CD14-positive monocyte (primary cell): ENCODE data around the gene HDAC4. TPM values are rescaled to one million over a fixed set of nuclear protein-coding genes. Genes with fewer than 3 reads are reported as not detected.
A peak's percentile ranks its signal among the peaks of the same experiment; 100 is the strongest.

Source experiments
- DNase-seq, 3 donors: peaks; one replicate each; pipeline ENCODE4 v3.0.0-alpha.2; 2011 to 2022
- H2AFZ ChIP-seq: 2 replicates; pipeline ENCODE4 v1.6.0; 2012; ENCODE audit warnings: mild to moderate bottlenecking, low read depth, low read length, inconsistent platforms; ENCODE audit not compliant: insufficient read depth, poor library complexity, severe bottlenecking
- H3K27ac ChIP-seq, 2 donors: 1 replicate in 1 of 2; 2 replicates in 1 of 2; pipeline ENCODE4 v1.5.1; 2012 to 2013; ENCODE audit warnings: low read length in 2 of 2, control low read depth in 1 of 2, inconsistent platforms in 1 of 2, low read depth in 1 of 2, mild to moderate bottlenecking in 1 of 2
- H3K27me3 ChIP-seq, 2 donors: one replicate each; pipeline versions ENCODE4 v1.6.0 to v1.6.1; 2011 to 2013; ENCODE audit warnings: low read length in 2 of 2; ENCODE audit not compliant: control insufficient read depth in 2 of 2, insufficient read depth in 2 of 2
- H3K36me3 ChIP-seq, 2 donors: replicated peaks in 1 of 2; 1 replicate in 1 of 2; 2 replicates in 1 of 2; pipeline versions ENCODE4 v1.5.1 to v1.6.1; 2012 to 2013; ENCODE audit warnings: low read length in 2 of 2, control low read depth in 1 of 2, inconsistent platforms in 1 of 2, mild to moderate bottlenecking in 1 of 2; ENCODE audit not compliant: insufficient read depth in 2 of 2, control insufficient read depth in 1 of 2
- H3K4me1 ChIP-seq, 2 donors: 1 replicate in 1 of 2; 2 replicates in 1 of 2; pipeline versions ENCODE4 v1.5.1 to v1.6.1; 2012 to 2013; ENCODE audit warnings: low read length in 2 of 2, control low read depth in 1 of 2, inconsistent platforms in 1 of 2, mild to moderate bottlenecking in 1 of 2, moderate library complexity in 1 of 2; ENCODE audit not compliant: insufficient read depth in 2 of 2, control insufficient read depth in 1 of 2
- H3K4me2 ChIP-seq: replicated peaks from 2 replicates; pipeline ENCODE3; 2012; ENCODE audit warnings: low read length, moderate library complexity, mild to moderate bottlenecking; ENCODE audit not compliant: poor library complexity, severe bottlenecking; ENCODE audit errors: extremely low read depth
- H3K4me3 ChIP-seq, 3 experiments: fragments of 200-600 bp in 1 of 3; sonication (generic) in 1 of 3; replicated peaks in 1 of 3; 1 replicate in 2 of 3; 2 replicates in 1 of 3; pipeline ENCODE4 v1.5.1; 2011 to 2013; ENCODE audit warnings: low read length in 3 of 3, mild to moderate bottlenecking in 3 of 3, control low read depth in 2 of 3, low read depth in 2 of 3, inconsistent platforms in 1 of 3, moderate library complexity in 1 of 3
- H3K79me2 ChIP-seq: 2 replicates; pipeline ENCODE4 v1.6.0; 2012; ENCODE audit warnings: mild to moderate bottlenecking, control low read depth, inconsistent platforms, low read length, moderate library complexity; ENCODE audit not compliant: insufficient read depth
- H3K9ac ChIP-seq: 2 replicates; pipeline ENCODE4 v1.6.0; 2017; ENCODE audit warnings: low read length, mild to moderate bottlenecking; ENCODE audit not compliant: insufficient read depth, poor library complexity, severe bottlenecking
- H3K9me3 ChIP-seq, 2 donors: replicated peaks in 1 of 2; 1 replicate in 1 of 2; 2 replicates in 1 of 2; pipeline versions ENCODE4 v1.5.1 to v1.6.1; 2012 to 2013; ENCODE audit warnings: low read length in 2 of 2, control low read depth in 1 of 2; ENCODE audit not compliant: control insufficient read depth in 1 of 2, insufficient read depth in 1 of 2
- H4K20me1 ChIP-seq: 2 replicates; pipeline ENCODE4 v1.6.0; 2012; ENCODE audit warnings: mild to moderate bottlenecking, low read length, control low read depth, moderate library complexity; ENCODE audit not compliant: insufficient read depth
- H3K27ac Mint-ChIP-seq, 7 donors: one replicate each; pipeline ENCODE4 v1.8.0; 2020; ENCODE audit warnings: mild to moderate bottlenecking in 7 of 7, mixed read lengths in 7 of 7, moderate library complexity in 6 of 7, inconsistent platforms in 2 of 7
- H3K27me3 Mint-ChIP-seq, 3 donors: one replicate each; pipeline ENCODE4 v1.8.0; 2021 to 2022; ENCODE audit warnings: low read depth in 3 of 3, mild to moderate bottlenecking in 3 of 3, mixed read lengths in 3 of 3, moderate library complexity in 3 of 3, inconsistent platforms in 1 of 3
- H3K36me3 Mint-ChIP-seq, 2 donors: one replicate each; pipeline ENCODE4 v1.8.0; 2020; ENCODE audit warnings: mixed read lengths in 2 of 2, inconsistent platforms in 1 of 2, mild to moderate bottlenecking in 1 of 2
- H3K4me1 Mint-ChIP-seq: one replicate; pipeline ENCODE4 v1.8.0; 2020; ENCODE audit warnings: mild to moderate bottlenecking, mixed read lengths
- H3K4me3 Mint-ChIP-seq, 2 donors: one replicate each; pipeline ENCODE4 v1.8.0; 2020; ENCODE audit warnings: mild to moderate bottlenecking in 2 of 2, mixed read lengths in 2 of 2, moderate library complexity in 1 of 2
- H3K9me3 Mint-ChIP-seq, 7 donors: one replicate each; pipeline ENCODE4 v1.8.0; 2020 to 2022; ENCODE audit warnings: mixed read lengths in 7 of 7, mild to moderate bottlenecking in 6 of 7, moderate library complexity in 6 of 7, inconsistent platforms in 2 of 7
- WGBS: methylation state at CpG from one replicate; pipeline ENCODE4 v1.1.5; 2013; ENCODE audit warnings: missing lambda C conversion rate; ENCODE audit not compliant: insufficient coverage; 5-methylcytosine and 5-hydroxymethylcytosine counted together
- intact Hi-C, 2 donors: fragments of 100-400 bp; cut with micrococcal nuclease; formaldehyde crosslinking; loops; one replicate each; pipeline versions ENCODE4 v1.15.0 to v1.15.1; 2023
- polyA plus RNA-seq, 3 donors: library from polyadenylated mRNA; depleted of rRNA in 1 of 3; unstranded in 2 of 3; stranded (reverse) in 1 of 3; fragments of 300-500 nt in 2 of 3; fragments of >200 nt in 1 of 3; fragmentation: Illumina TruSeq in 2 of 3; gene quantifications; 1 replicate in 2 of 3; 2 replicates in 1 of 3; pipeline ENCODE4 v1.2.3, GENCODE V29; 2012 to 2021
- TF ChIP-seq, protein P1 (sequence below): fragments of 200-600 bp; IDR thresholded peaks from one replicate; pipeline ENCODE4 v1.8.0; 2022; ENCODE audit warnings: antibody characterized with exemption, mild to moderate bottlenecking

HDAC4 gene
- polyA plus RNA-seq, 3 donors: 3.3 to 23.0 (median 4.5) TPM

DNA sequence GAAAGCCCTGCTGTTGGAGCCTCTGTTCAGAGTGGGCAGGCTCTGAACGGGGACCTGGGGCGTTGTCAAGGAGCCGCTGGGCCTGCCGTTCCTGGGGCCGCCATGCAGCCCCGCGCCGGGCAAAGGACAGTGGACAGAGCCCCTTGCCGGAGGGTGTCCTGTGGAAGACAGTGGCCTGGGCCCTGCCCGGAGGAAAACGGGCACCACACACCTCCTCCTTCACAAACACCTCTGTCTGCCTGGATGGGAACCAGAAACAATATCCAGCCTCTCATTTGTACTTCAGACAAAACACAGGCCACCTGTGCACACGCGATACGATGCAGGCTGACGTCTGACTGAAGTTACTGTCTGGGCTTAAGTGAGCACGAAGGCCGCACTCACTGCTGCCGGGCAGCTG is 319.2 kb downstream of the HDAC4 start:
- WGBS: 96% methylated on average over 18 of the region's 18 CpGs
- Mint-ChIP-seq H3K9me3 (peaks cover 0 to 3% (median 0%) of the 10 kb centered on the region in 7 donors), H3K36me3 (peaks cover 88 to 94% of the 10 kb centered on the region in 2 donors), H3K27me3 (peaks cover 0 to 1% (median 0%) of the 10 kb centered on the region in 3 donors), H3K4me1 (no peaks in the 10 kb centered on the region), H3K4me3 (no peak overlapping the region), H3K27ac (no peak overlapping the region)
- TF ChIP-seq, protein P1, sequence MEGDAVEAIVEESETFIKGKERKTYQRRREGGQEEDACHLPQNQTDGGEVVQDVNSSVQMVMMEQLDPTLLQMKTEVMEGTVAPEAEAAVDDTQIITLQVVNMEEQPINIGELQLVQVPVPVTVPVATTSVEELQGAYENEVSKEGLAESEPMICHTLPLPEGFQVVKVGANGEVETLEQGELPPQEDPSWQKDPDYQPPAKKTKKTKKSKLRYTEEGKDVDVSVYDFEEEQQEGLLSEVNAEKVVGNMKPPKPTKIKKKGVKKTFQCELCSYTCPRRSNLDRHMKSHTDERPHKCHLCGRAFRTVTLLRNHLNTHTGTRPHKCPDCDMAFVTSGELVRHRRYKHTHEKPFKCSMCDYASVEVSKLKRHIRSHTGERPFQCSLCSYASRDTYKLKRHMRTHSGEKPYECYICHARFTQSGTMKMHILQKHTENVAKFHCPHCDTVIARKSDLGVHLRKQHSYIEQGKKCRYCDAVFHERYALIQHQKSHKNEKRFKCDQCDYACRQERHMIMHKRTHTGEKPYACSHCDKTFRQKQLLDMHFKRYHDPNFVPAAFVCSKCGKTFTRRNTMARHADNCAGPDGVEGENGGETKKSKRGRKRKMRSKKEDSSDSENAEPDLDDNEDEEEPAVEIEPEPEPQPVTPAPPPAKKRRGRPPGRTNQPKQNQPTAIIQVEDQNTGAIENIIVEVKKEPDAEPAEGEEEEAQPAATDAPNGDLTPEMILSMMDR: no peak
- Histone ChIP-seq H3K9ac (no peak overlapping the region), H3K4me1 (no peaks in the 10 kb centered on the region), H3K9me3 (no peaks in the 10 kb centered on the region), H3K27me3 (no peaks in the 10 kb centered on the region), H3K79me2 (no peaks in the 10 kb centered on the region), H3K27ac (no peak overlapping the region), H4K20me1 (peaks cover 50% of the 10 kb centered on the region), H2AFZ (no peak overlapping the region), H3K4me2 (no peak overlapping the region), H3K4me3 (no peak overlapping the region), H3K36me3 (peaks cover 92 to 97% of the 10 kb centered on the region in 2 donors)
- intact Hi-C loops: no loop called here
- no peak for DNase-seq

DNA sequence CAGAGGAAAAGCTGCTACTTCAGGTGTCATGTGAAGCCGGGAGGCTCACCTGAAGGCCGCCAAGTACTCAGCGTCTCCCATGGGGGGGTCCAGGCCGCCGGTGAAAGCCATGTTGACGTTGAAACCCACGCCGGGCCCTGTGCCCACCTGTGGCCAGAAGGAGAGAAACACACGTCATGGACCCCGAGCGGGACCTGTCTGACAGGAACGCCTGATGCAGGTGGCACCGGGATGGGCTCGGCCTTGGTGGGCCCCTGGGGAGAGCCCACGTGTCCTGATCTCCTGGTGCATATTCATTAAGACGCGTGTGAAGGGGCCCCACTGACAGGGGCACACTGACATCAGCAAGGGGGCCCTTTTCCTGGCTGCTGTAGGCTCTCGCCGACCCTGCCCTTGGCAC is 319.8 kb downstream of the HDAC4 start:
- Histone ChIP-seq H3K4me3 (no peak overlapping the region), H4K20me1 (peaks cover 56% of the 10 kb centered on the region), H3K4me1 (no peaks in the 10 kb centered on the region), H2AFZ (no peak overlapping the region), H3K27ac (no peak overlapping the region), H3K9ac (no peak overlapping the region), H3K9me3 (no peaks in the 10 kb centered on the region), H3K4me2 (no peak overlapping the region), H3K79me2 (no peaks in the 10 kb centered on the region), H3K36me3 (peaks cover 96 to 97% of the 10 kb centered on the region in 2 donors), H3K27me3 (no peaks in the 10 kb centered on the region)
- no peak overlapping the region for H3K4me3 Mint-ChIP-seq
- intact Hi-C loops: no loop called here
- H3K36me3 Mint-ChIP-seq: peaks cover 89 to 95% of the 10 kb centered on the region in 2 donors
- DNase-seq: no peak
- peaks cover 0 to 3% (median 0%) of the 10 kb centered on the region in 7 donors for H3K9me3 Mint-ChIP-seq
- peaks cover 0 to 1% (median 0%) of the 10 kb centered on the region in 3 donors for H3K27me3 Mint-ChIP-seq
- TF ChIP-seq, protein P1: no peak
- H3K27ac Mint-ChIP-seq: peak overlapping the region in 2 of 7 donors; percentile 37 to 79
- 97% methylated on average over 19 of the region's 19 CpGs for WGBS
- H3K4me1 Mint-ChIP-seq: no peaks in the 10 kb centered on the region
